MM.1S (cell line): Measurements from ENCODE around the gene QRSL1.

Experiments
- EZH2 ChIP-seq: fragments of 300-600 bp; sonication (generic); optimal IDR thresholded peaks from 2 replicates; pipeline ENCODE3; 2017; ENCODE audit warnings: low read depth, mild to moderate bottlenecking, antibody characterized with exemption, low read length, mixed read lengths
- TF ChIP-seq, protein P1 (sequence below): fragments of 300-600 bp; sonication (generic); IDR thresholded peaks from 2 replicates; pipeline ENCODE4 v1.5.1; 2016; ENCODE audit warnings: antibody characterized with exemption, low read length, mixed read lengths

DNA sequence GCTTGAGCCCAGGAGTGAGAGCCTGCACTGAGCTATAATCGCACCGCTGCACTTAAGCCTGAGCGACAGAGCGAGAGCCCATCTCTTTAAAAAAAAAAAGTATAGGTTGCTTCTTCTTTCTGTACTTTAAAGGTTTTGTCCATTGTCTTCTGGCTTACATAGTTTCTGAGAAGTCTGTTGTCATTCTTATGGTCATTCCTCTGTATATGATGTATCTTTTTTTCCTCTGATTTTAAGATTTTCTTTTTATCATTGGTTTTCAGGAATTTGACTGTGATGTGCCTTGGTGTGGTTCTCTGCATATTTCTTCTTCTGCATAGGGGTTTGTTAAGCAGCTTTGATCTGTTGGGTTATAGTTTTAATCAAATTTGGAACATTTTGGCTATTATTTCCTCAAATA lies 29.1 kb downstream of the QRSL1 start:
- TF ChIP-seq, protein P1, sequence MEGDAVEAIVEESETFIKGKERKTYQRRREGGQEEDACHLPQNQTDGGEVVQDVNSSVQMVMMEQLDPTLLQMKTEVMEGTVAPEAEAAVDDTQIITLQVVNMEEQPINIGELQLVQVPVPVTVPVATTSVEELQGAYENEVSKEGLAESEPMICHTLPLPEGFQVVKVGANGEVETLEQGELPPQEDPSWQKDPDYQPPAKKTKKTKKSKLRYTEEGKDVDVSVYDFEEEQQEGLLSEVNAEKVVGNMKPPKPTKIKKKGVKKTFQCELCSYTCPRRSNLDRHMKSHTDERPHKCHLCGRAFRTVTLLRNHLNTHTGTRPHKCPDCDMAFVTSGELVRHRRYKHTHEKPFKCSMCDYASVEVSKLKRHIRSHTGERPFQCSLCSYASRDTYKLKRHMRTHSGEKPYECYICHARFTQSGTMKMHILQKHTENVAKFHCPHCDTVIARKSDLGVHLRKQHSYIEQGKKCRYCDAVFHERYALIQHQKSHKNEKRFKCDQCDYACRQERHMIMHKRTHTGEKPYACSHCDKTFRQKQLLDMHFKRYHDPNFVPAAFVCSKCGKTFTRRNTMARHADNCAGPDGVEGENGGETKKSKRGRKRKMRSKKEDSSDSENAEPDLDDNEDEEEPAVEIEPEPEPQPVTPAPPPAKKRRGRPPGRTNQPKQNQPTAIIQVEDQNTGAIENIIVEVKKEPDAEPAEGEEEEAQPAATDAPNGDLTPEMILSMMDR: no peak
- TF ChIP-seq EZH2: no peak
